ENCODE results near the gene C19orf25.
"Not testable (repeated sequence)": the region's sequence is repeated elsewhere in the genome, so short reads cannot be mapped to it uniquely, and the experiment has no call there.

C19orf25 gene

DNA sequence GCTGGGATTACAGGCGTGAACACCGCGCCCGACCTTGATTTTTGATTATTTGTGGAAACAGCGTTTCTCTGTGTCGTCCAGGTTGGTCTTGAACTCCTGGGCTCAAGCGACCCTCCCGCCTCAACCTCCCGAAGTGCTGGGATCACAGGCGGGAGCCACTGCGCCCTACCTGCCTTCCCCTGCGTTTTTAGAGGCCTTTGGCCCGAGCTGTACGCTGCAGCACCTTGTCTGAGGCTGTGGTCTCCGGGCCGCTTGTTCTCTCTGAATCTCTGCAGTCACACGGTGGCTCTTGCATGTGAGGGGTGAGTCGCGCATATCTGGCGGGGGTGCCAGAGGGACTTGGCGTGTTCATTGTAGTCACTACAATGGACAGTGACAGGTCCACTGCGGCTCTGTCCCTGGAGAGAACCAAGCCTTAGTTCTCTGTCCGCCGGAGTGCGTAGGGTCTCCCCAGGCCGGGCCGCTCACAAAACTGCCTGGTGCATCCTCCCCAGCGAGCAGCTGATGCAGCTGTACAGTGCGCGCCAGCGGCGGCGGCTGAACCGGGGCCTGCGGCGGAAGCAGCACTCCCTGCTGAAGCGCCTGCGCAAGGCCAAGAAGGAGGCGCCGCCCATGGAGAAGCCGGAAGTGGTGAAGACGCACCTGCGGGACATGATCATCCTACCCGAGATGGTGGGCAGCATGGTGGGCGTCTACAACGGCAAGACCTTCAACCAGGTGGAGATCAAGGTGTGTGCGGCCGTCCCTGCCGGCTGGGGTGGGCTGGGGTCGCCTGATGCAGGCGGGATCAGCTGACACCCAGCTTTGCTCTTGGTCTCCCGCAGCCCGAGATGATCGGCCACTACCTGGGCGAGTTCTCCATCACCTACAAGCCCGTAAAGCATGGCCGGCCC is 39.2 kb downstream of the C19orf25 start:
- peak overlapping the region; percentile 95 for H3K9ac ChIP-seq (ENCODE audit: low read depth, low read length)
- not testable (repeated sequence) for H3K9me3 ChIP-seq (ENCODE audit: control insufficient read depth, insufficient read depth, low read length); H3K27me3 ChIP-seq (ENCODE audit: control insufficient read depth, insufficient read depth, low read length); H3K27ac ChIP-seq (ENCODE audit: low read depth, low read length); H3K4me1 ChIP-seq (ENCODE audit: control insufficient read depth, insufficient read depth, low read length)
- H3K36me3 ChIP-seq (ENCODE audit: control insufficient read depth, insufficient read depth, low read length), result peaks cover 43% of the 10 kb centered on the region
- peak overlapping the region; percentile 77 for H3K4me3 ChIP-seq (ENCODE audit: low read depth, low read length)

DNA sequence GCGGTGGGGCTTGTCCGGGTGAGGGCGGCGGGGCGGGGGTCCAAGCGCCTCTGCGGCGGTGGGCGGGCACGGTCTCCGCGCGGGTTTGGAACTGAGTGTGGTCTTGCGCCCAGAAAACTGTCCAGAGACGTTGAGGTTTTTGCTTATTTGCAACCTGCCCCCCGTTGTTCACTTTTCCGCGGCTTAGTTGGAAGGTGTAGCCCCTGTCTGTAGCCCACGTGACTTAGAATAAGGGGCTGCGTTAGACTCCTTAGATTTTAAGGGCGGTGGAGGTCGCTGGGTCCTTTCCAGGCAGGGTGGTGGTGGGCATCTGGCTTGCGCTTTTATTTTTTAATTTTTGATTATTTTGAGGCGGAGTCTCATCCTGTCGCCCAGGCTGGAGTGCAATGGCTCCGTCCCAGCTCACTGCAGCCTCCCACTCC is 40.1 kb downstream of the C19orf25 start:
- H3K4me3 ChIP-seq (ENCODE audit: low read depth, low read length), result peak overlapping the region; percentile 77
- no peaks in the 10 kb centered on the region for H3K9me3 ChIP-seq (ENCODE audit: control insufficient read depth, insufficient read depth, low read length)
- H3K27ac ChIP-seq (ENCODE audit: low read depth, low read length), result peak overlapping the region; percentile 94
- H3K36me3 ChIP-seq (ENCODE audit: control insufficient read depth, insufficient read depth, low read length), result peaks cover 51% of the 10 kb centered on the region
- no peaks in the 10 kb centered on the region for H3K27me3 ChIP-seq (ENCODE audit: control insufficient read depth, insufficient read depth, low read length)
- peak overlapping the region; percentile 95 for H3K9ac ChIP-seq (ENCODE audit: low read depth, low read length)
- 0 out of 2 replicates have a peak, but pooled peaks cover 5% of the 10 kb centered on the region for H3K4me1 ChIP-seq (ENCODE audit: control insufficient read depth, insufficient read depth, low read length)

DNA sequence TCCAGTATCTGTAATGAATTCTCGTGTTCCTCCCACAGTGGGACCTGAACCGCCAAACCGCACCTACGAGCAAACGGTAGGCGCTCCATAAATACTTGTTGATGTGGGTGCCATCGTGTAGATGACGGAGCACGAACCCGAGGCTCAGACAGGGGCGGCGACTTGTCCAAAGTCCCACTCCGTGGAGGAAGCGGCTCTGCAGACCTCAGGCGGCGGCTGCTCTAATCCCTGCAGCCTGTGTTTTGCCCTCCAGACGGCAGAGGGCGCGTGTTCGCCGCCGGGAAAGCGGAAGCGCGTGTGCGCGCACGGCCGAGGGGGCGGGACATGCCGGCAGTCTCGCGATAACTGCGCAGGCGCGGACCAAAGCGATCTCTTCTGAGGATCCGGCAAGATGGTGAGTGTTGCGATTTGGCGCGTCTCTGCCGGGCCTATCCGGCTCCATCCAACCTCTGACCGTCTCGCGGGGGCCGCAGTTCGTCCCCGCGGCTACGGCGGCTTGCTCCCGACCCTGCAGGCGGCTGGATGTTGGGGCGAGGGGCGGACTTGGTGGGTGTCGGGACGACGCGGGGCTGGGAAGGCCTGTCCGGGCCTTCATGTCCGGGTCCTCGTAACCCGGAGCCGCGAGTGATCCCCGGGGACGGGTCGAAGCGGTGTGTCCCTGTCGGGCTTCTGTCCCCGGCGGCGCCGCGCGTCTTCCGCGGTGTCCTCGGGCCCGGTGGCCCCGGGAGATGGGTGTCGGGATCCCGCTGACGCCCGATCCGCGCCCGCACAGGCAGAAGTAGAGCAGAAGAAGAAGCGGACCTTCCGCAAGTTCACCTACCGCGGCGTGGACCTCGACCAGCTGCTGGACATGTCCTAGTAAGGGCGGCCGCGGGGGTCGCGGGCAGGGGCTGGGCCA is 40.7 kb downstream of the C19orf25 start, which contains the start of gene RPS15:
TSS of gene RPS15 (plus strand) at position 362 of the 898 bp plus-strand sequence. CDS start at position 392, 30 bp downstream.
- H3K9ac ChIP-seq (ENCODE audit: low read depth, low read length), result peak within 1 kb of the TSS; percentile 95
- H3K36me3 ChIP-seq (ENCODE audit: control insufficient read depth, insufficient read depth, low read length), result peaks cover 56% of the 10 kb centered on the region
- peak within 1 kb of the TSS; percentile 77 for H3K4me3 ChIP-seq (ENCODE audit: low read depth, low read length)
- H3K27ac ChIP-seq (ENCODE audit: low read depth, low read length), result peak within 1 kb of the TSS; percentile 94
- H3K4me1 ChIP-seq (ENCODE audit: control insufficient read depth, insufficient read depth, low read length), result 0 out of 2 replicates have a peak, but pooled peaks cover 5% of the 10 kb centered on the region
- H3K27me3 ChIP-seq (ENCODE audit: control insufficient read depth, insufficient read depth, low read length), result no peaks in the 10 kb centered on the region
- no peaks in the 10 kb centered on the region for H3K9me3 ChIP-seq (ENCODE audit: control insufficient read depth, insufficient read depth, low read length)

DNA sequence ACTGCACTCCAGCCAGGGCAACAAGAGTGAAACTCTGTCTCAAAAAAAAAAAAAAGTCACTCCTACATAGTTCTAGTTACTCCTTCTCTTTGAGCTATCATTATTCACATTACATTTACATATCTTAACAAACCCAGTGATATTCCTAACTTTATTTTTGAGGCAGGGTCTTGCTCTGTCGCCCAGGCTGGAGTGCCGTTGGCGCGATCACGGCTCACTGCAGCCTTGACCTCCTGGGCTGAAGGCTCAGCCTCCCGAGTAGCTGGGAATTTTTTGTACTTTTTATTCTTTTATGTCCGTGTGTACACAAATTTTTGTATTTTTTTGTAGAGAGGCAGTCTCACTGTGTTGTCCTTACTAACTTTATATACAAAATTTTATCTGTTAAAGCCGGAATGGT is 41.4 kb downstream of the C19orf25 start:
- H3K4me3 ChIP-seq (ENCODE audit: low read depth, low read length), result peak overlapping the region; percentile 77; the same call in 1 of the 2 replicates
- H3K9ac ChIP-seq (ENCODE audit: low read depth, low read length), result no peak overlapping the region
- H3K4me1 ChIP-seq (ENCODE audit: control insufficient read depth, insufficient read depth, low read length), result 0 out of 2 replicates have a peak, but pooled peaks cover 5% of the 10 kb centered on the region
- H3K36me3 ChIP-seq (ENCODE audit: control insufficient read depth, insufficient read depth, low read length), result peaks cover 60% of the 10 kb centered on the region
- H3K27ac ChIP-seq (ENCODE audit: low read depth, low read length), result peak overlapping the region; percentile 49
- H3K27me3 ChIP-seq (ENCODE audit: control insufficient read depth, insufficient read depth, low read length), result no peaks in the 10 kb centered on the region
- no peaks in the 10 kb centered on the region for H3K9me3 ChIP-seq (ENCODE audit: control insufficient read depth, insufficient read depth, low read length)

DNA sequence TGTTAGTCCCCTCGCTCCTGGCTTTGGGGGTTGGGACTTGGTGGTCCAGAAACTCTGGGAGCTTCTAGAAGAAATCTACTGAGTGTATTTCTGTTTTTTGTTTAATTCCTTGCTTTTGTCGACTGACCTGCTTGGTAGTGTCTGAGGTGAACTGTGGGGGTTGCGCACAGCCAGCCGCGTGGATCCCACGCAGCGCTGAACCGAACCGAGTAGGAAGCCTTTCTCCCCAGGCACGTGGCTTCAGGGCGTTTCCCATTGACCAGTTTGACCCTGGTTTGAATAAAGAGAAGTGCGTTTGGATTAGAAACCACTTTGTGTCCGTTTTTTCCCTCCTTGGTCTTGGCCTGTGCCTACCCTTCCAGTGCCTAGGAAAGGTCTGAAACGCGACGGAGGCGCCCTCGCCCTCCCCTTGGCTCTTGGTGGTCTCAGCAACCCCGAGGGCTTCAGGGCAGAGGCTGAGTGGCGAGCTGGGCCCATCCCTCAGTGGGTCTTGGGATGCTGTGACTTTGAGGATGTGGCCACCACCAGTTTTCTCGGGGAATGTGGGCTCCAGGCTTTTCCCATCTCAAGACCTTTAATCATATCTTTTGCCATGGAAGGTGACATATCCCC is 43.5 kb downstream of the C19orf25 start:
- Histone ChIP-seq H3K36me3 (ENCODE audit: control insufficient read depth, insufficient read depth, low read length) (peaks cover 55% of the 10 kb centered on the region), H3K9me3 (ENCODE audit: control insufficient read depth, insufficient read depth, low read length) (no peaks in the 10 kb centered on the region), H3K4me1 (ENCODE audit: control insufficient read depth, insufficient read depth, low read length) (0 out of 2 replicates have a peak, but pooled peaks cover 5% of the 10 kb centered on the region), H3K9ac (ENCODE audit: low read depth, low read length) (no peak overlapping the region), H3K4me3 (ENCODE audit: low read depth, low read length) (no peak overlapping the region), H3K27me3 (ENCODE audit: control insufficient read depth, insufficient read depth, low read length) (no peaks in the 10 kb centered on the region), H3K27ac (ENCODE audit: low read depth, low read length) (no peak overlapping the region)

DNA sequence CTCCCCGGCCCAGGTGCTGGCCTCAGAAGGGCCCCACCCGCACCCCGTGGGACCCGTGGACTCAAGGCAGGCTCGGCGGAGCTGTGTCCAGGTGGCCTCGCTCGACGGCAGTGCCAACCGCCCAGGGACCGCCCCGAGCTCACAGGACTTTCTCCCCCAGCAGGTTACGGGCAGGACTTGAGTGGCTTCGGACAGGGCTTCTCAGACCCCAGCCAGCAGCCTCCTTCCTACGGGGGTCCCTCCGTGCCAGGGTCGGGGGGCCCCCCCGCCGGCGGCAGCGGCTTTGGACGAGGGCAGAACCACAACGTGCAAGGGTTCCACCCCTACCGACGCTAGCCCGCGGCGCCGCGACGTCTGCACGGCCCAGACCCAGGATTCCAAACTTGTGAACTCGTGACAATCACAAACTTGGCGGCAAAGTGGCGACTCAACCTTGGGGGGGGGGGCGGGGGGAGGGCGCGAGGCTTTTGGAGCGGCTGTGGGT is 44.4 kb downstream of the C19orf25 start:
- Histone ChIP-seq H3K36me3 (ENCODE audit: control insufficient read depth, insufficient read depth, low read length) (peaks cover 54% of the 10 kb centered on the region), H3K27me3 (ENCODE audit: control insufficient read depth, insufficient read depth, low read length) (no peaks in the 10 kb centered on the region), H3K4me3 (ENCODE audit: low read depth, low read length) (no peak overlapping the region), H3K27ac (ENCODE audit: low read depth, low read length) (no peak overlapping the region), H3K4me1 (ENCODE audit: control insufficient read depth, insufficient read depth, low read length) (0 out of 2 replicates have a peak, but pooled peaks cover 3% of the 10 kb centered on the region), H3K9ac (ENCODE audit: low read depth, low read length) (no peak overlapping the region), H3K9me3 (ENCODE audit: control insufficient read depth, insufficient read depth, low read length) (no peaks in the 10 kb centered on the region)

DNA sequence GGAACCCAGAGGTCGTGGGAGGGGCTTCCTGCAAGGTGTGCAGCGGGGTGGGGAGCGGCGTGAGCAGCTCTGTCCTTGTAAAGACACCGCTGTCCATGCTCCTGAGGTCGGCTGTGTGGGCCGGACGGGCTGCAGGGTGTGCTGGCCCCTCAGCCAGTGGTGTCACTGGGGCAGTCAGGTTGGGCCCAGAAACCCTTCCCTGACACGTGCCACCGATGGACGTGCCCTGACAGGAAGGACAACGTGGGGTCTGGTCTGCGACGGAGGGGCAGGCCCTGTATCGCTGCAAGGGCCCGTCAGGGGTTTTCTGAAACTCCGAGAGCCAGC is 45.0 kb downstream of the C19orf25 start:
- H3K9me3 ChIP-seq (ENCODE audit: control insufficient read depth, insufficient read depth, low read length), result no peaks in the 10 kb centered on the region
- H3K4me3 ChIP-seq (ENCODE audit: low read depth, low read length), result no peak overlapping the region
- H3K9ac ChIP-seq (ENCODE audit: low read depth, low read length), result no peak overlapping the region
- peaks cover 57% of the 10 kb centered on the region for H3K36me3 ChIP-seq (ENCODE audit: control insufficient read depth, insufficient read depth, low read length)
- no peak overlapping the region for H3K27ac ChIP-seq (ENCODE audit: low read depth, low read length)
- H3K4me1 ChIP-seq (ENCODE audit: control insufficient read depth, insufficient read depth, low read length), result no peaks in the 10 kb centered on the region
- H3K27me3 ChIP-seq (ENCODE audit: control insufficient read depth, insufficient read depth, low read length), result no peaks in the 10 kb centered on the region

DNA sequence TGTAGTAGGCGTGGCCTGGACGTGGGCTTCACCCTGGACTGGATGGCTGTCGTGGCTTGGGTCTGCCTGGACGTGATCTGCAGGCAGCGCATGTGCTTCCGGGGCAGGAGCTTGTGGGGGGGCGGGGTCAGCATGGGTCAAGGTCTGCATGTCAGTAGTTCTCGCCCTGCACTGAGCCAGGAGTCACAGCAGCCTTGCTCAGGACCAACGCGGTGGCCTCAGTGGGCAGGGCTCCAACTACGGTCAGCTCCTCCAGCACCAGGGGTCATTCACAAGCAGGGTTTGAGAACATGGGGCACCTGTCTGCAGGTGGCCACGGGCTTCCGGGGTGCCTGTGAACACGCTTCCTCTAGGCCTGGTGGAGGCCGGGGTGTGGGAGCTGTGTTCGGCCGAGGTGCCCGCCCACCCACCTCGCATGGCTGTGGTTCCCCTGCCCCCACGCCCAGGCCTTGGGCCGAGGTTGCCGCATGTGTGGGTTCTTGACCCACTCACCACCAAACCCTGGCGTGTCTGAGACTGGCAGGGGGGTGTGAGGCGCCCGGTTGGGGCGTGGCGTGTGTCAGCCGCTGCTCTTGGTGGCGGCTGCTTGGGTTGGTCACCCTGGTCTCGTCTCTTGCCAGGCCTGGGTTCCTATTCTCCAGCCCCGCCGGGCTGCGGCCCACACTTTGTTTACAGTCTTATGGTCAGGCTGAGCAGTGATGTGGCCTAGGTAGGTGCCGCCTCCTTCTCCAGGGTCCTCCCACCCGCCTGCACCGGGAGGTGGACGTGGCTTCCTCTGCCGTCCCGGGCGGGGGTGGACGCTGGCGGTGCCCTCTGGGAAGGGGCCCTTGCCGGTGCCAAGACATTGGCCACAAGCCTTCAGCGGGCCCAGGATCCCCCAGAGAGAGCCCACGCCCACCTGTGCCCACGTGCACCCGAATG is 45.6 kb downstream of the C19orf25 start:
- no peak overlapping the region for H3K9ac ChIP-seq (ENCODE audit: low read depth, low read length)
- H3K9me3 ChIP-seq (ENCODE audit: control insufficient read depth, insufficient read depth, low read length), result no peaks in the 10 kb centered on the region
- no peaks in the 10 kb centered on the region for H3K4me1 ChIP-seq (ENCODE audit: control insufficient read depth, insufficient read depth, low read length)
- H3K4me3 ChIP-seq (ENCODE audit: low read depth, low read length), result no peak overlapping the region
- no peak overlapping the region for H3K27ac ChIP-seq (ENCODE audit: low read depth, low read length)
- H3K36me3 ChIP-seq (ENCODE audit: control insufficient read depth, insufficient read depth, low read length), result peaks cover 63% of the 10 kb centered on the region
- H3K27me3 ChIP-seq (ENCODE audit: control insufficient read depth, insufficient read depth, low read length), result no peaks in the 10 kb centered on the region

DNA sequence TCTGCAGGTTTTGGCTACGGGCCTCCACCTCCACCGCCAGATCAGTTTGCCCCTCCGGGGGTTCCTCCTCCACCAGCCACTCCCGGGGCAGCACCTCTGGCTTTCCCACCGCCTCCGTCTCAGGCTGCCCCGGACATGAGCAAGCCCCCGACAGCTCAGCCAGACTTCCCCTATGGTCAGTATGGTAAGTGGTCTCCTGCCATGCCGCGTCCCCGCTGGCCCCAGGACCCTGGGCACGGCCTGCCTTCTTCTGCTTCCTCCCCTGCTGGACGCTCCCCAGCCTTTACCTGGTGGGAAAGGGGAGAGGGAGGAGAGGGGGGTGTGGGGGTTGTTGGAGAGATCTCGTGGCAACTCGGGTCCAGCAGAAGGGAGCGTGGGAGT is 46.5 kb downstream of the C19orf25 start:
- Histone ChIP-seq H3K9me3 (ENCODE audit: control insufficient read depth, insufficient read depth, low read length) (no peaks in the 10 kb centered on the region), H3K4me1 (ENCODE audit: control insufficient read depth, insufficient read depth, low read length) (no peaks in the 10 kb centered on the region), H3K9ac (ENCODE audit: low read depth, low read length) (no peak overlapping the region), H3K4me3 (ENCODE audit: low read depth, low read length) (no peak overlapping the region), H3K27ac (ENCODE audit: low read depth, low read length) (no peak overlapping the region), H3K36me3 (ENCODE audit: control insufficient read depth, insufficient read depth, low read length) (peaks cover 72% of the 10 kb centered on the region), H3K27me3 (ENCODE audit: control insufficient read depth, insufficient read depth, low read length) (no peaks in the 10 kb centered on the region)

Data from HUES48 (cell line).